HG02588 (cell line): ENCODE measurements around the gene CACNB4.

Experiments used
- ATAC-seq: cut with Tn5 transposase; IDR thresholded peaks from one replicate; pipeline ENCODE4 v1.9.1; 2021; ENCODE audit warnings: mild to moderate bottlenecking, moderate library complexity; ENCODE audit not compliant: unreplicated experiment

CACNB4 gene

DNA sequence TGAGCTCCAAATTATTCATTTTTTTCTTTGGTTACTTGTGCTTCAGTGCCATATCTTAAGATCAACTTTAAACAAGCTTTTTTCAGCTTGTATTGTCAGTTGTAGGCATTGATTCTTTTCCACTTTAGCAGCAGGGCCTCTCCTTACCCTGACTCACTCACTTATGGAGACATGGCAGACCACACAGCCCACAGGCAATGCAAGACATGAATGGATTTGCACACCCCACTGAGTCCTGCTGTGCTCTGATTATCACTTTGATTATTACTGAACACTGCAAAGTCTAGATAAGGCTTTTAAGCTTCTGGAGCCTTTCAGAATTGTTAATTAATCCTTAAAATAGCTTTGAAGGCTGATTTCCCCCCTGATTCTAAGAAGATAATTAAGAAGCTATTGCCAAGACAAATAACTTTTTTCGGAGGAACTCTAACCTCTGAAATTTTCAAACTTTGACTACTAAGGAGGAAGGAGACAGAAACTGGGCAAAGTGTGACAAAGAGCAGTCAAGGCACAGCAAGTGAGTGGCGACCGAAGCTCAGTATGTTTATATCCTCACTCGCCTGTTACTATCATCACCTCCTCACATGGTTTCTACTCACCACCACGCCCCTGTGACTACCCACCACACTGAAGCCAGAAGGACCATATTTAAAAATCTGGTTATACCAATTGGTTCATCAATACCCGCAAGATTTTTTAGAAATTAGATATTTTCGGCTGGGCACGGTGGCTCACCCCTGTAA is 43.3 kb downstream of the CACNB4 start:
- ATAC-seq, result no peak

DNA sequence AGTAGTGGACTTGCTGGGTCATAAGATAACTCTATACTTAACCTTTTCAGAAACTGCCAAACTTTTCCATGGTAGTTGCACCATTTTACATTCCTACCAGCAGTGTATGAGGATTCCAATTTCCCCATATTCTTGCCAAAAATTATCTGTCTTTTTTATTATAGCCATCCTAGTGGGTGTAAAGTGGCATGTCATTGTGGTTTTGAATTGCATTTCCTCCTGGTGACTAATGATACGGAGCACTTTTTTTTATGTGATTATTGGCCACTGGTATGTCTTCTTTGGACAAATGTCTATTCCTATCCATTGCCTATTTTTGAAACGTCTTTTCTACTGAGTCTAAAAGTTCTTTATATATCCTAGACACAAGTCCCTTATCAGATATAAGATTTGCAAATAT is 44.3 kb downstream of the CACNB4 start:
- ATAC-seq, result no peak

DNA sequence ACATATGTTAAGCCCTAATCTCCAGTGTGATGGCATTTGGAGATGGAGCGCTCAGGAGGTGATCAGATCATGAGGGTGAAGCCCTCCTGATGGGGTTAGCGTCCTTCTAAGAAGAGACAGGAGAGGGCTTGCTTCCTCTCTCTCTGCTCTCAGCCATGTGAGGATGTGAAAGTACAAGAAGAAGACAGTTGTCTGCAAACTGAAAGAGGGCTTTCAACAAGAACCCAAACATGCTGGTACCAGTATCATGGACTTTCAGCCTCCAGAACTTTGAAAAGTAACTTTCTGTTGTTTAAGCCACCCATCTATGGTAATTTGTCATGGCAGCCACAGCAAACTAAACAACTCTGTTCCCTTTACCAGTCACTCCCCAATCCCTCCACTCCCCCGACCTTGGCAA is 47.4 kb downstream of the CACNB4 start:
- ATAC-seq, result no peak

DNA sequence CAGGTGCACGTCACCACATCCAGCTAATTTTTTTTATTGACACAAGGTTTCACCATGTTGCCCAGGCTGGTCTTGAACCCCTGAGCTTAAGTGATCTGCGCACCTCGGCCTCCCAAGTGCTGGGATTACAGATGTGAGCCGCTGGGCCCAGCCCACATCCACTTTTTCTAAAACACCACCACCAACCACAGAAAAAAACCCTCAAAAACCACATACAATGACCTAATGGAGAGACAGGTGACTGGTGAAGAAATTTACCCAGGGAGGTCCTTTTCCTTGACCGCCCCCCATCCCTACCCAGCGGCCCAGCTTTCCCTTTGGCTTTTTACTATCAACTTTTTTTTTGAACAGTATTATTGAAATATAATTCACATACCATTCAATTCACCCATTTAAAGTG is 47.9 kb downstream of the CACNB4 start:
- no peak for ATAC-seq

DNA sequence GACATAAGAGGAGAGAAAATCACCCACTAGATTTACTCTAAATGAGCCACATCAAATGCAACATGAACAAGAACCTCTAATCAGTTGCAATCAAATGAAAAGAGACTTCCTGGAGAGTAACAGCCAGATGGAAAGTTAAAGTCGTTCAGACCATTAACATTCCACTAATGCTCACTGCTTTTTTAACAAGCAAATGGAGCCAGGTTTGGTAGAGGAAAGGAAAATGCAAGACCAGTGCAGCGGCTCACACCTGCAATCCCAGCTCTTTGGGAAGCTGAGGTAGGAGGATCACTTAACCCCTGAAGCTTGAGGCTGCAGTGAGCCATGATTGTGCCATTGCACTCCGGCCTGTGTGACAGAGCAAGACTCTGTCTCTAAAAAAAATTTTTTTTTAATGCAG is 48.5 kb downstream of the CACNB4 start:
- no peak for ATAC-seq

DNA sequence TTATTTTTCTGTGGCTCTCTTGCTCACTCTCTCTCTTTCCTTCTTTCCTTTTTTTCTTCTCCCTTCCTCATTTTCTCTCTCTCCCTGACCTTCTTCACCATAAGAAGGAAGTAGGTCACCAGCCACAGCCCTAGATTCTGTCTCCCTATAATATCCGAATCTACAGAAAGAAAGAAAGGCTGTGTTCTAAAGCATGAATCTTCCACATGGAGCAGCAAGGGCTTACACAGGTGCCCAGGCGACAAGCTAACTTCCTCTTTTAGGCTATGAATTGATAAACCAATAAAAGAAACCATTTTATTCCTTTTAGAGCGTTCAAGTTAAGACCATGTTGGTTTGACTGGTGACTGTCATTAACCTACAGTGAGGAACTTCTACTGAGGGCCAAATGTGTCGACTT is 49.3 kb downstream of the CACNB4 start:
- ATAC-seq, result no peak

DNA sequence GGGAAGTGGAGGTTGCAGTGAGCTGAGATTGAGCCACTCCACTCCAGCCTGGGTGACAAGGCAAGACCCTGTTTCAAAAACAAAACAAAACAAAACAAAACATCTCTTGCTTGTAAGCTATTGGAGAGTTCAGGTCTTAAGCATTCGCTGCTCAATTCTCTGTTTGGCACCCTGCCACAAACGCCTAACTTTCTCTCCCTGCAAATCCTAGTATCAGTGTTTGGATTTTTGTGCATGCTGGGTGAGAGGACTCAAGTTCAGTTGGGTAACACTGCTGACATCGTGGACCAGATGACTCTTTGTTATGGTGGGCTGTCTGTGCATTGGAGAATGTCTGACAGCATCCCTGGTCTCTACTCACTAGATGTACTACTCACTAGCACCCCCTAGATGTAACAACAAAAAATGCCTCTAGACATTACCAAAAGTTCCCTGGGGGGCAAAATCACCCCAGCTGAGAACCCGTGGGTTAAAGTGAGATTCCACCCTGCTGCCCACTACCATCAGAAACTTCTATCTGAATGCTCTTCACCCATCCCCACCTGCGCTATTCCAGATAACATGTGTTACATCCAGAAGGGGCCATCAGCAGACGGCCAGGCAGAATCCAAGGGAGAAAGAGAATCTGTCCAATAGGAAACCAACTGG is 50.9 kb downstream of the CACNB4 start:
- ATAC-seq, result no peak

DNA sequence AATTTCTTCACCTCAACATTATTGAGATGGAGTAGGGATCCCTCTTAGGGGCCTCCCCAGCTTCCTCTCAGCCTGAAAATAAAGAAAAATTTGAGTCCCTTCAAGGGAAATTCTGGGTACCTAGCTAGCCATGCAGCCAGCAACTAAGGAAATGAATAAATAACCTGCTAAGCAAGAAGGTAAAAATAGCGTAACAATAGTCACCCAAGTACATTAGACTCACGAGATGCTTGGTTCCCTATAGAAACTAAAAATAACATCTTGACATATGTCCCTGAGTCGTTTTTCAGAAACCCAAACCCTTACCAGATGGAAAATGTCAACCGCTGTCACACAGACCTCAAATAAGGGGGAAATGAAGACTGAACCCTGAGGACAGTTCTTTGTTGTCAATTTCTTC is 51.9 kb downstream of the CACNB4 start:
- ATAC-seq, result peak; percentile 52

DNA sequence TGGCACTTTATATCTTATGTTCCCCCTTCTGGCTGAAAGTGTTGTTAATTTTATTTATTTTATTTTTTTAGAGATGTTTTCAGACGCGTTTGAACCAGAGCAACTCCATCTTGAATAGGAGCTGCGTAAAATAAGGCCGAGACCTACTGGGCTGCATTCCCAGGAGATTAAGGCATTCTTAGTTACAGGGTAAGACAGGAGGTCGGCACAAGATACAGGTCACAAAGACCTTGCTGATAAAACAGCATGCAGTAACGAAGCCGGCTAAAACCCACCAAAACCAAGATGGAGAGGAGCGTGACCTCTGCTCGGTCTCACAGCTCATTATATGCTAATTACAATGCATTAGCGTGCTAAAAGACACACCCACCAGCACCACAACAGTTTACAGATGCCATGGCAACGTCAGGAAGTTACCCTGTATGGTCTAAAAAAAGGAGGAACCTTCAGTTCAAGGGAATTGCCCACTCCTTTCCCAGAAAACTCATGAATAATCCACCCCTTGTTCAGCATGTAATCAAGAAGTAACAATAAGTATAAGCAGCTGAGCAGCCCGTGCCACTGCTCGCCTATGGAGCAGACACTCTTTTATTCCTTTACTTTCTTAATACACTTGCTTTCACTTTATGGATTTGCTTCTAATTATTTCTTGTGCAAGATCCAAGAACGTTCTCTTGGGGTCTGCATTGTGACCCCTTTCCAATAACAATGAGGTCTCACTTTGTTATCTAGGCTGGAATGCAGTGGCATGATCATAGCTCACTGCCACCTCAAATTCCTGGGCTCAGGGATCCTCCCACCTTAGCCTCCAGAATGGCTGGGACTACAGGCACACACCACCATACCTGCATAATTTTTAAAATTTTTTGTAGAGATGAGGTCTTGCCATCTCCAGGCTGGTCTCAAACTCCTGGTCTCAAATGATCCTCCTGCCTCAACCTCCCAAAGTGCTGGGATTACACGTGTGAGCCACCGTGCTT is 55.9 kb downstream of the CACNB4 start:
- ATAC-seq, result no peak

DNA sequence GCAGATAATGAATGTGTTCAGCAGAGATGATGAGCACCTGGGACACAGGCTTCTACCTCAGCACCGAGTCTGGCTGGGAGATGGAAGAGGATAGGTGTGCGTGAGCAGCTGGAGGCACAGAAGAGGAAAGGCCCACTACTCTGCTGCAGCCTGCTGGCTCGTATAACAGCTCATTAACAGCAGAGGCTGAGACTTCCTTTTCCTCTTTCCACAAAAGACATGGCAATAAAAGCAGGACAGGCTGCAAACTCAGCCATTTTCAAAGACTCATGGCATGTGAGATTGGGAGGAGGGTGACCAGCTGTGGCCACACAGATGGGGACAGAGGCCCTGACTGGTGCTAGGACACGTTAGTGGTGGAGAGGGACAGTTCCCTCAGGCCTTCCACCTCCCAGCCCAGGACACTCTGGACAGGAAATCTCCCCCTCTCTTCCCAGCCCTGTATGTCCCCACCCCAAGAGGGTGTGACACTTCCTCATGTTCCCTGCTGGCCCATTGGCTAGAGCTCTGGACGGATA is 60.3 kb downstream of the CACNB4 start:
- ATAC-seq, result no peak

DNA sequence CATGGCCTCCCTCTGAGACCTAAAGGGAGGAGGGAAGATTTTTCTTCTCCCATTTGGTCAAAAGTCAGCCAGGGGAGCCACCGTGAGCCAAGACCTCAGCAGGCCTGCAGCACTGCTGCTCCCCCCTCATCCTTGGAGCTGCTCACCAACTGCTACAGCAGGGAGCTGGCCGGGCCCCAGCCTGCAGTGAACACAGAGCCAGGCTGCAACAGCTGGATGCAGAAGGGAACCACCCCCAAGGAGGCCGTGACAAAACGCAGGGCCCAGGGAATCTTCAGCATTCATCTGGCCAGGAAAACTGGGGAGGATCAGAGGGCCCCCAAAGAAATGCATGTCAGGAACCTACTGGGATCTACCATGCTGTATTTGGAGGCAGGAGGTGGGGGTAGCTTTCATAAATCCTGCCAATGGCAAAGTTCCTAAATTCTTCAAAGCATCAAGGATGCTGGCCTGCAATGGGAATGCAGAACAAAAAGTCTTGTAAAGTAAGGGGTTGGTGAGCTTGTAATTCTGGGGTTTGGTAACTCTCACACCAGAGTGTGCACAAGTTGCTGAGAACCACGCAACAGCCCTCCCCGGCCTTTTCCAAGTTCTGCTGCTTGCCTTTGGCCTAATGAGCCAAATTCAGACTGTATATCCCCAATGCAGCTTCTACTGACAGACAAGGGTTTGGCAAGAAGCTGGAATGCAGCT is 61.0 kb downstream of the CACNB4 start:
- ATAC-seq, result no peak

DNA sequence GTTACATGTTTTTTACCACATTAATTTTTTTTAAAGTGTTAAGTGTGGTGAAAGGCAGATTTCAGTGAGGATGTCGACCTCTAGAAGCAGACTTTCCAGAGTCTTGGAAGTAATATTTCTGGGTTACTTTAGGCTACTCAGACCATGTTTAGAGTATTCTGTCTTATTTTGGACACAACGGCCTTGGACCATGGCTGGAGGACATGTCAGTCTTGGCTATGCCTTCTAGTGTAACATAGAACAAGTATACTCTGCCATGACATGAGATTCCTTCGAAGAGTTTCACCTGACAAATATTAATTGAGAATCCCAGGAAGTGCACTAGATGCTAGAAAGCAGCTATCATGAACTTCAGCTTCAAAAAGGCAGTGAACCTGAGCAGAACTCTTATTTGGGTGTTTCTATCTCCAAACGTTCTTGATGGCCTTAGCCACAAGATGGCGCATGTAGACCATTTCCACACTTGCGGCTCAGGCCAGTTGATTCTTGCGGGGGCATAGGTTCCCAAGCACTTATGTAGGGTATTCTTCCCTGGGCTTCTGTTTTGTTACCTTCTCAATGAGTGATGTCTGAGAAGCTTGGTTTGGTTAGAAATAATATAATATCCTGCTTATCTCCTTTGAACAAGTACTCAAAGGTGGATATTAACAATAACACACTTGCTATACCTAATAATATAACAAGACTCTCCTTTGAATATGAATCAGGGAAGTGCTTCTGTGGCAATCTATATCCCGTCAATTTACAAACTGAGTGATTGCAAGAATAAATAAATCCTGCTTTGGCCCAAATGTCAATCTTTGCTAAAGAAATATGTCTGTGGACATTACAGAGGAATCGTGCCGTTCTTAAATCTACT is 62.0 kb downstream of the CACNB4 start:
- peak; percentile 67 for ATAC-seq

DNA sequence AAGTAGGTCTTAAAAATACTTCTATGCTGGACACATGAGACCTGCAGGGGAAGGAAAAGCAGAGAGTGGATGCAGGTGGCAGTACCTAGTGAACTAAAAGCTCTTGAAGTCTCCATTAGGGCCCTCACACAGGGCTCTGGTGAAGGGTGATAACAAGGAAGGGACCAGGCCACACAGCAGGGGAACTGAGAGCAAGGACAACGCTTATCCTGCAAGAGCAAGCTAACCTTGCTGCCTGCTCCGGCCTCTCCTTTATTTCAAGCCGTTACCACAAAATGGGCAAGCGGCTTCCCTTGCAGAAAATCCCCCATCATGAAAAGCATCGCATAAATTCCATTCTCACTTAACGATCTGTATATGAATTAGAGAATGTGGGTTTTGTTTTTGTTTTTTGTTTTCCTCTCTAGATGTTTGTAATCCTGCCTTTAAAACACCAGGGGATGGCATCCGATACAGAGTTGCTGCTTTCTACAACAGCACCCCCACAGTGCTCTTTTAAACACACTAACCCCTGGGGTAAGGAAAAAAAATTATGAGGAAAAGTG is 64.5 kb downstream of the CACNB4 start:
- no peak for ATAC-seq

DNA sequence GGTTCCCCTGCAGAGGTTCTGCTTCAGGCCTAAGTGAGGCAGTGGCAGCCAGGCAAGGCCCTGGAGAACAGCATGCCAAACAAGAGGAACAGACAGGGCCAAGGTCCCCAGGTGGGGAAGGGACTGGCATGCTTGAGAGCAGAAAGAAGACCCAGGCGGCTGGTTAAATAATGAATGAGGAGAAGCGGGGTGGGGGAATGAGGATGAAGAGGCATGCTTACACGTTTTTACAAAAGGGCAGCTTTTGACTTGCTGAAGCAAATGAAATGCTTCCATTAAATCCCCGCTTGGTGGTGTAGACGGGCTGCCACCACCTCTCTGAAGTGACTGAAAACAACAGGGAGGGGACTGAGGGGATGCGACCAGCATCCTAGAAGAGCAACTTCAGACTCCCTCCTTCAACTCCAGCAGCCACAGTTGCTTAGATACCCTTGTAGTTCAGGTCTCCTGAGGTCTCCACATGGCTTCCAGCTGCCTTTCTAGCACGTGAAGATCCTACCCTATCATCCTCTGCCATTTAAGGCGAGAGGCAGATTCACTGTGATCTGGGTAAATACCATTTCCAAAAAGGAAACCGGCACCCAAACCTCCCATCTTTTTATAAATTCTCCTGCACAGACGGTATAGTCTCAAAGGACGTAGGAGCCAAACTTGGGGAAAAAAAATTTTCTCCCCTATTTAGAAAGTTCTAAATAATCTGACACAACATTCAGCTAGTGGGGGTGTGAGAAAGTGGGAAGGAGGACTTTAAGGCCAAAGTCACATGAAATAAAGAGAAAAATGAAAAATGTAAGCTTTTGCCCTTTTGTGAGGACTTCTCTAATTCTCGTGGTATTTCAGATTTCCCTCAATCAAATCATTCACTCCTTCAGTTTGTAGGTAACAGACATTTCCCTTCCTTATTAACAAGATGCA is 65.6 kb downstream of the CACNB4 start:
- ATAC-seq, result no peak

DNA sequence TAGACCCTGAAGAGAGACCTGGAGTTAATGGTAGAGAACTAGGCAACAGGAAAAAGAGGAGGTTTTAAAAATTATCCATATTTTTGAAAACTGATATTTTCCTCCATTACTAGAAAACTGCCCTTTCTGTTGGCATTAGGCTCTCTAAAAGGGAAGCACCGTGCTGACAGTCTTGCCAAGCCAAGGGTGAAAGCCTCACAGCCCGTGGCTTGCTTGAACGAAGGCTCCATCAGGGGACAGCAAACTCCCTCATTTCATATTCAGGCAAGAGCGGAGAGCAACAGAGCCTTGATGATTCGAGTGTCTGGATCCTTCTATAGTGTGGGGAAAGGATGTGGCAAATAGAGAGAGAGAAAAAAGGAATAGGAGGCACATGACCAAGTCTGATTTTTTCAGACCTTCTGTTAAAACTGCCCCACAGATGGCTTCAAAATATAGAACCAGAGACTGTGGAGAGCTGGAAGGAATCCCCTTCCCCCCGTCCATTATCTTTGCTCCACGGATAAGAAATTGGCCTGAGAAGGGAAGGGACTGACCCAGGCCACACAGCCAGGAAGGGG is 67.0 kb downstream of the CACNB4 start:
- no peak for ATAC-seq

DNA sequence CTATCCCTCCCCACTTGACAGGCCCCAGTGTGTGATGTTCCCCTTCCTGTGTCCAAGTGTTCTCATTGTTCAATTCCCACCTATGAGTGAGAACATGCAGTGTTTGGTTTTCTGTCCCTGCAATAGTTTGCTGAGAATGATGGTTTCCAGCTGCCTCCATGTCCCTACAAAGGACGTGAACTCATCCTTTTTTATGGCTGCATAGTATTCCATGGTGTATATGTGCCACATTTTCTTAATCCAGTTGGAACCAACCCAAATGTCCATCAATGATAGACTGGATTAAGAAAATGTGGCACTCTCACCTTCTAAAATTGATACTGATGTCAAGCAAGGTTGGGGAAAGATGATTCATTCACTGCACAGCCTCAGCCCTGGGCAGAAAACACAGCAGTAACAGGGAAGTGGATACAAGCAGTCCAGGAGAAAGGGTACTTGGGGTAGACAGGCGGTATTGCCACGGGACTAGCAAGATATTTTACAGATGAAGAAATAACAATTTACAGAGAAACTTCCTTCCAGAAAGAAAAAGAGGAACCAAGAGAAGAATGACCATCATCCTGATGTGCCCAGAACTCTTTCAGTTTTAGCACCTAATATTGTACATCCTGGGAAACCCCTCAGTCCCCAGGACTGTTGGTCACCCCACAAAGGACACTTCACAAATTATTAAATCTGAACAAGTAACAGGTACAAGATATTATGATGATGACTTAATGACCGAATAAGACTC is 68.1 kb downstream of the CACNB4 start:
- peak; percentile 64 for ATAC-seq

DNA sequence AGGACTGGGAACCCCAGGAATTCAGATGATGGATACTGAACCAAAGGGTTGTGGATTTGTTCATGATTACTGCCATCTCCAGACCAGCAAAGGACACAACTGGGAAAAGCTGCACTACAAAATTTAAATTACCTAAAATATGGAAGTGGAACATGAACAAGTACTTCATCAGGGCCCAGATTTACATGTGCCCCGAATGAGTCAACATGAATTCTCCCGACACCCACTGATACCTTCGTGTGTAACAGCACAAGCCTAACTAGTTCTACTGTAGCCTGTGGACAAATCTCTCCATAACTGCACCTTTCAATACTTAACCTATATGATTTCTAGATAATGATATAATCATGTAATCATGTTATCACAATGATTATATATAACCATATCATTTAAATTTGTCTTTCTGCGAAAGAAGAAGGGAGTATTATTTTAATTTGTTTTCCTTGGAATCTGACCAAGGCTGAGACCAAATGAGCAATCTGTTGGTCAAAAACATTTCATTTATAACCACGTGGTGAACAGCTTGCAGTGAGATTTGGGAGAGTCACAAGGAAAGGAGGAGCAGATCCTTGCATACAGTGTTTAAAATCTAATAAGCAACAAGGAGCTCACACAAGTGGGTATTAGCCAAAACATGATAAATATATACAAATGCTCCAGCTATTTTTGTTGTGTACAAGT is 70.5 kb downstream of the CACNB4 start:
- no peak for ATAC-seq
